H1 (cell line): ENCODE measurements around the gene CFAP161. TPM values are rescaled to one million over a fixed set of nuclear protein-coding genes. Genes with fewer than 3 reads are reported as not detected.

Experiments used
- CTCF ChIA-PET: fragments of 300-600 bp; sonication (Branson Sonifier 250); formaldehyde crosslinking; loops from one replicate; lab custom pipeline; 2021; ENCODE audit not compliant: partially characterized antibody; lab: Charles Lee
- POLR2A ChIA-PET: fragments of 300-600 bp; sonication (Branson Sonifier 250); formaldehyde crosslinking; loops from one replicate; lab custom pipeline; 2021; ENCODE audit warnings: inconsistent platforms; ENCODE audit not compliant: partially characterized antibody; lab: Charles Lee
- DNase-seq, 2 experiments: peaks; one replicate each; pipeline versions ENCODE4 v3.0.0 to v3.0.0-alpha.2; 2010 to 2022; ENCODE audit warnings: low spot score in 2 of 2, low read depth in 1 of 2, mixed read lengths in 1 of 2
- FAIRE-seq: peaks from 2 replicates; lab custom pipeline; 2011; peaks lifted over from hg19 to GRCh38; lab: Jason Lieb, UNC
- H2AFZ ChIP-seq: 2 replicates; pipeline ENCODE4 v1.8.1; 2012; ENCODE audit warnings: low read length, inconsistent platforms
- H2AK5ac ChIP-seq: 2 replicates; pipeline ENCODE4 v1.6.1; 2013; ENCODE audit warnings: low read depth, low read length
- H2BK120ac ChIP-seq: replicated peaks from 2 replicates; pipeline ENCODE3; 2013; ENCODE audit warnings: low read depth, low read length, inconsistent platforms
- H2BK12ac ChIP-seq: 2 replicates; pipeline ENCODE4 v1.6.1; 2013; ENCODE audit warnings: low read depth, low read length
- H2BK15ac ChIP-seq: 2 replicates; pipeline ENCODE4 v1.6.1; 2013; ENCODE audit warnings: low read length
- H2BK20ac ChIP-seq: 2 replicates; pipeline ENCODE4 v1.6.1; 2013; ENCODE audit warnings: low read length
- H2BK5ac ChIP-seq: 2 replicates; pipeline ENCODE4 v1.6.1; 2013; ENCODE audit warnings: low read depth, low read length
- H3K14ac ChIP-seq: 2 replicates; pipeline ENCODE4 v1.6.1; 2013; ENCODE audit warnings: inconsistent platforms; ENCODE audit not compliant: insufficient read length
- H3K18ac ChIP-seq: 2 replicates; pipeline ENCODE4 v1.6.1; 2013; ENCODE audit warnings: low read length; ENCODE audit errors: extremely low read depth
- H3K23ac ChIP-seq: 2 replicates; pipeline ENCODE4 v1.6.1; 2013; ENCODE audit warnings: inconsistent platforms; ENCODE audit not compliant: insufficient read length
- H3K23me2 ChIP-seq: 2 replicates; pipeline ENCODE4 v1.6.1; 2013; ENCODE audit warnings: low read depth, low read length
- H3K27ac ChIP-seq: 2 replicates; pipeline ENCODE4 v1.6.1; 2011; ENCODE audit warnings: low read depth, low read length, inconsistent platforms
- H3K27me3 ChIP-seq, 4 experiments: replicated peaks in 1 of 4; 1 replicate in 1 of 4; 2 replicates in 3 of 4; pipeline versions ENCODE4 v1.6.1 to v1.8.1; 2011 to 2013; ENCODE audit warnings: low read length in 3 of 4, mild to moderate bottlenecking in 3 of 4, inconsistent platforms in 2 of 4, mixed read lengths in 2 of 4, moderate library complexity in 1 of 4; ENCODE audit not compliant: control insufficient read depth in 3 of 4, insufficient read depth in 3 of 4; ENCODE audit errors: extremely low read depth in 1 of 4
- H3K36me3 ChIP-seq, 4 experiments: 2 replicates each; pipeline versions ENCODE4 v1.6.1 to v1.8.1; 2011 to 2013; ENCODE audit warnings: mild to moderate bottlenecking in 4 of 4, low read length in 3 of 4, moderate library complexity in 2 of 4, control low read depth in 1 of 4, inconsistent platforms in 1 of 4; ENCODE audit not compliant: insufficient read depth in 4 of 4, control insufficient read depth in 2 of 4
- H3K4ac ChIP-seq: replicated peaks from 2 replicates; pipeline ENCODE3; 2013; ENCODE audit warnings: low read length, low read depth, mixed read lengths, inconsistent platforms; ENCODE audit not compliant: insufficient read length
- H3K4me1 ChIP-seq, 4 experiments: replicated peaks in 1 of 4; 1 replicate in 1 of 4; 2 replicates in 3 of 4; pipeline versions ENCODE4 v1.6.1 to v1.8.1; 2011 to 2013; ENCODE audit warnings: low read length in 3 of 4, inconsistent platforms in 2 of 4, mixed read lengths in 1 of 4; ENCODE audit not compliant: insufficient read depth in 4 of 4, control insufficient read depth in 3 of 4
- H3K4me2 ChIP-seq, 2 experiments: 2 replicates each; pipeline versions ENCODE4 v1.6.1 to v1.8.1; 2011 to 2013; ENCODE audit warnings: low read depth in 2 of 2, low read length in 2 of 2, control low read depth in 1 of 2, inconsistent platforms in 1 of 2, mild to moderate bottlenecking in 1 of 2; ENCODE audit not compliant: insufficient read depth in 1 of 2
- H3K4me3 ChIP-seq, 4 experiments: fragments of 200-600, 300-600 bp in 1 of 4; sonication (generic), shearing (Covaris generic), sonication (Bioruptor Twin) in 1 of 4; 2 replicates each; pipeline versions ENCODE4 v1.5.1 to v1.8.1; 2011 to 2016; ENCODE audit warnings: low read length in 4 of 4, low read depth in 3 of 4, control low read depth in 2 of 4, inconsistent platforms in 2 of 4, mild to moderate bottlenecking in 2 of 4, mixed read lengths in 1 of 4, moderate library complexity in 1 of 4; ENCODE audit not compliant: insufficient read depth in 2 of 4; ENCODE audit errors: extremely low read depth in 1 of 4
- H3K56ac ChIP-seq: replicated peaks from 2 replicates; pipeline ENCODE3; 2013; ENCODE audit warnings: low read depth, mild to moderate bottlenecking, mixed read lengths, low read length, inconsistent platforms; ENCODE audit not compliant: insufficient read length
- H3K79me1 ChIP-seq: 2 replicates; pipeline ENCODE4 v1.6.1; 2013; ENCODE audit warnings: low read depth, low read length, control low read depth
- H3K79me2 ChIP-seq, 2 experiments: 2 replicates each; pipeline versions ENCODE4 v1.6.1 to v1.8.1; 2012 to 2013; ENCODE audit warnings: low read length in 2 of 2, mild to moderate bottlenecking in 2 of 2, inconsistent platforms in 1 of 2; ENCODE audit not compliant: insufficient read depth in 2 of 2, control insufficient read depth in 1 of 2
- H3K9ac ChIP-seq, 4 experiments: replicated peaks in 1 of 4; 1 replicate in 1 of 4; 2 replicates in 3 of 4; pipeline versions ENCODE4 v1.6.1 to v1.8.1; 2011 to 2013; ENCODE audit warnings: low read depth in 3 of 4, low read length in 3 of 4, control low read depth in 2 of 4, mild to moderate bottlenecking in 2 of 4, moderate library complexity in 2 of 4, inconsistent platforms in 1 of 4; ENCODE audit errors: extremely low read depth in 1 of 4
- H3K9me3 ChIP-seq, 2 experiments: 2 replicates each; pipeline versions ENCODE4 v1.6.1 to v1.8.1; 2012 to 2013; ENCODE audit warnings: mild to moderate bottlenecking in 2 of 2, moderate library complexity in 2 of 2, control low read depth in 1 of 2, inconsistent platforms in 1 of 2, low read depth in 1 of 2, low read length in 1 of 2, mixed read lengths in 1 of 2; ENCODE audit not compliant: insufficient read depth in 2 of 2
- H4K20me1 ChIP-seq, 2 experiments: replicated peaks in 1 of 2; 2 replicates each; pipeline versions ENCODE3 to v1.8.1; 2011 to 2013; ENCODE audit warnings: inconsistent platforms in 2 of 2, low read length in 2 of 2, mild to moderate bottlenecking in 1 of 2; ENCODE audit not compliant: insufficient read depth in 2 of 2, control insufficient read depth in 1 of 2
- H4K5ac ChIP-seq: 2 replicates; pipeline ENCODE4 v1.6.1; 2013; ENCODE audit warnings: low read length, low read depth, mixed read lengths, inconsistent platforms; ENCODE audit not compliant: insufficient read length
- H4K8ac ChIP-seq: 2 replicates; pipeline ENCODE4 v1.8.0; 2013; ENCODE audit warnings: mild to moderate bottlenecking, moderate library complexity, low read length, inconsistent platforms; ENCODE audit not compliant: insufficient read depth; ENCODE audit errors: extremely low read depth
- H4K91ac ChIP-seq: replicated peaks from 2 replicates; pipeline ENCODE3; 2013; ENCODE audit warnings: low read length, mixed read lengths, inconsistent platforms; ENCODE audit not compliant: insufficient read length
- MAX ChIP-seq: IDR thresholded peaks from 2 replicates; pipeline ENCODE4 v1.6.1; 2012; ENCODE audit warnings: inconsistent platforms
- RBBP5 ChIP-seq: IDR thresholded peaks from 2 replicates; pipeline ENCODE4 v1.7.1; 2012; ENCODE audit warnings: low read depth, mild to moderate bottlenecking, inconsistent platforms, low read length, moderate library complexity, borderline replicate concordance
- WGBS, 2 experiments: shearing (Covaris generic) in 1 of 2; methylation state at CpG; one replicate each; pipeline versions ENCODE4 v1.1.6 to v1.1.7; 2013 to 2015; ENCODE audit warnings: low lambda C conversion rate in 2 of 2, mixed read lengths in 2 of 2, inconsistent platforms in 1 of 2, low coverage in 1 of 2, missing lambda C conversion rate in 1 of 2; ENCODE audit not compliant: insufficient replicate concordance in 2 of 2, insufficient coverage in 1 of 2, insufficient read length in 1 of 2; ENCODE audit errors: extremely low coverage in 1 of 2, missing lambda C conversion rate in 1 of 2; 5-methylcytosine and 5-hydroxymethylcytosine counted together
- polyA plus RNA-seq, 7 experiments: library from polyadenylated mRNA; depleted of rRNA in 3 of 7; stranded (reverse) in 5 of 7; unstranded in 2 of 7; fragments of >200 nt in 5 of 7; fragments of 200-250 nt in 2 of 7; gene quantifications; 1 replicate in 5 of 7; 2 replicates in 1 of 7; 4 replicates in 1 of 7; pipeline versions ENCODE4 v1.2.1 to v1.2.3, GENCODE V29; 2011 to 2013; ENCODE audit warnings: missing spikeins in 2 of 7, mixed read lengths in 2 of 7
- total RNA-seq: library from RNA; stranded (reverse); fragmentation: NEBNext Ultra II Directional; extraction: Animal tissue kit (Norgen Biotek cat#: 25700); gene quantifications from 2 replicates; pipeline ENCODE4 v1.2.1, GENCODE V29; 2021

CFAP161 gene
- total and polyA plus RNA-seq, 2 of the 8 experiments (the other 6 are each of a cell fraction or from before 2014, with no cell fraction given), result 0.05 TPM; not detected in 1

- peaks cover 1 to 5% (median 2%) of the 10 kb centered on the region in 4 experiments; a peak in 4 of 7 replicates for H3K4me1 ChIP-seq
- no peak overlapping the region for H3K9ac ChIP-seq
- peaks cover 0 to 3% (median 0%) of the 10 kb centered on the region in 4 experiments; a peak in 1 of 7 replicates for H3K27me3 ChIP-seq
- no peak overlapping the region; the same call in 1 of the 2 replicates for H4K8ac ChIP-seq
- H2BK120ac ChIP-seq, result no peak overlapping the region
- 0 out of 4 replicates have a peak, but pooled peaks cover 3 to 5% of the 10 kb centered on the region in 2 experiments for H3K9me3 ChIP-seq
- H2AFZ ChIP-seq, result no peak overlapping the region
- no peaks in the 10 kb centered on the region for H3K23me2 ChIP-seq
- TF ChIP-seq RBBP5, result no peak
- TF ChIP-seq MAX, result peak; percentile 13; the same call in 1 of the 2 replicates
- TF ChIP-seq, all 59 proteins: peak for 1
- no peak for FAIRE-seq
- Histone ChIP-seq H3K27ac (no peak overlapping the region), H2BK20ac (no peak overlapping the region), H3K14ac (no peak overlapping the region), H3K4me2 (peak overlapping the region; percentile 3 to 44; a peak in 2 of 4 replicates), H4K5ac (no peak overlapping the region), H3K23ac (no peak overlapping the region), H3K56ac (no peak overlapping the region), H4K91ac (no peak overlapping the region), H4K20me1 (no peaks in the 10 kb centered on the region), H2BK5ac (no peak overlapping the region), H2AK5ac (no peak overlapping the region), H3K4ac (no peak overlapping the region), H2BK15ac (no peak overlapping the region), H3K79me2 (no peaks in the 10 kb centered on the region), H2BK12ac (no peak overlapping the region), H3K18ac (no peak overlapping the region), H3K36me3 (no peaks in the 10 kb centered on the region), H3K79me1 (no peaks in the 10 kb centered on the region), H3K4me3 (peak overlapping the region in 3 of 4 experiments; percentile 9 to 45 (median 14); a peak in 4 of 8 replicates)
- ChIA-PET POLR2A (no interaction called here), CTCF (interaction anchor here (0.8 to 5.9 kb wide), 4 partner anchors 10 to 148 kb away, joined by 3 to 40 read pairs (median 6); no protein-coding TSS in a partner anchor)
- DNase-seq, result no peak
- 65% methylated on average over 35 of the region's 42 CpGs; no CpG with 5 or more reads in 1 of the 2 experiments for WGBS, 2 experiments
Measured at GRCh38 chr15:81118361-81118760, 15.7 kb upstream of the CFAP161 start.
